IMR-90 (cell line): ENCODE results near the gene DOCK2. TPM values are rescaled to one million over a fixed set of nuclear protein-coding genes. Genes with fewer than 3 reads are reported as not detected.
"Not testable (repeated sequence)": the region's sequence is repeated elsewhere in the genome, so short reads cannot be mapped to it uniquely, and the experiment has no call there.

Experiments used
- ATAC-seq: fragments of 200-7000 bp; cut with Tn5 transposase; 2 replicates; pipeline ENCODE4 v1.9.1; 2020; ENCODE audit warnings: low read depth, mild to moderate bottlenecking, moderate library complexity
- BruUV-seq: library from RNA; stranded (reverse); fragments of 400-500 nt; replicated peaks from 2 replicates; lab custom pipeline; 2021; lab: Mats Ljungman, UMichigan
- CTCF ChIA-PET: fragments of 300-600 bp; formaldehyde crosslinking; extraction: SDS; loops from one replicate; lab custom pipeline; 2021; ENCODE audit warnings: antibody characterized with exemption; lab: Yijun Ruan, JAX
- POLR2A ChIA-PET: fragments of 300-600 bp; sonication (Branson Sonifier 250); formaldehyde crosslinking; loops from one replicate; lab custom pipeline; 2022; ENCODE audit warnings: antibody characterized with exemption; ENCODE audit not compliant: unreplicated experiment; lab: Charles Lee
- DNase-seq: peaks from one replicate; pipeline ENCODE4 v3.0.0; 2013
- H2AFZ ChIP-seq: replicated peaks from 2 replicates; pipeline ENCODE3; 2013; ENCODE audit warnings: low read length, mild to moderate bottlenecking; ENCODE audit not compliant: poor library complexity
- H2AK5ac ChIP-seq: 2 replicates; pipeline ENCODE4 v1.6.1; 2013; ENCODE audit warnings: low read depth, low read length, inconsistent platforms
- H2AK9ac ChIP-seq: replicated peaks from 2 replicates; pipeline ENCODE3; 2013; ENCODE audit warnings: mild to moderate bottlenecking, low read depth, low read length, moderate library complexity; ENCODE audit not compliant: poor library complexity
- H2BK120ac ChIP-seq: 2 replicates; pipeline ENCODE4 v1.6.1; 2013; ENCODE audit warnings: low read depth, low read length, inconsistent platforms
- H2BK15ac ChIP-seq: 3 replicates; pipeline ENCODE4 v1.6.1; 2013; ENCODE audit warnings: low read depth, low read length, inconsistent platforms
- H2BK20ac ChIP-seq: 2 replicates; pipeline ENCODE4 v1.6.1; 2013; ENCODE audit warnings: low read depth, mild to moderate bottlenecking, inconsistent platforms, low read length, moderate library complexity
- H2BK5ac ChIP-seq: 2 replicates; pipeline ENCODE4 v1.6.1; 2013; ENCODE audit warnings: mild to moderate bottlenecking, low read depth, low read length, inconsistent platforms; ENCODE audit not compliant: poor library complexity, severe bottlenecking
- H3K14ac ChIP-seq: replicated peaks from 2 replicates; pipeline ENCODE4 v1.6.1; 2013; ENCODE audit warnings: low read depth, low read length, inconsistent platforms
- H3K18ac ChIP-seq: 2 replicates; pipeline ENCODE4 v1.6.1; 2013; ENCODE audit warnings: low read depth, low read length, control low read depth
- H3K23ac ChIP-seq: 2 replicates; pipeline ENCODE4 v1.6.1; 2013; ENCODE audit warnings: low read depth, low read length, inconsistent platforms
- H3K27ac ChIP-seq: 2 replicates; pipeline ENCODE4 v1.5.1; 2013; ENCODE audit warnings: mild to moderate bottlenecking, control low read depth, low read length; ENCODE audit not compliant: insufficient read depth
- H3K27me3 ChIP-seq: 2 replicates; pipeline ENCODE4 v1.6.1; 2013; ENCODE audit warnings: low read length; ENCODE audit not compliant: control insufficient read depth, insufficient read depth
- H3K36me3 ChIP-seq: 2 replicates; pipeline ENCODE4 v1.6.1; 2013; ENCODE audit warnings: low read length, mixed read lengths; ENCODE audit not compliant: control insufficient read depth, insufficient read depth
- H3K4ac ChIP-seq: 2 replicates; pipeline ENCODE4 v1.6.1; 2013; ENCODE audit warnings: low read depth, low read length, inconsistent platforms
- H3K4me1 ChIP-seq: 2 replicates; pipeline ENCODE4 v1.6.1; 2013; ENCODE audit warnings: low read length, mixed read lengths; ENCODE audit not compliant: control insufficient read depth, insufficient read depth
- H3K4me2 ChIP-seq: 2 replicates; pipeline ENCODE4 v1.6.1; 2013; ENCODE audit warnings: low read depth, mild to moderate bottlenecking, control low read depth, low read length, moderate library complexity
- H3K4me3 ChIP-seq: 2 replicates; pipeline ENCODE4 v1.5.1; 2013; ENCODE audit warnings: low read depth, mild to moderate bottlenecking, control low read depth, low read length, moderate library complexity; ENCODE audit not compliant: insufficient read depth
- H3K56ac ChIP-seq: 2 replicates; pipeline ENCODE4 v1.6.1; 2013; ENCODE audit warnings: low read length, inconsistent platforms; ENCODE audit not compliant: insufficient read depth; ENCODE audit errors: extremely low read depth
- H3K79me1 ChIP-seq, 2 experiments: 2 replicates each; pipeline ENCODE4 v1.6.1; 2013; ENCODE audit warnings: low read length in 2 of 2, inconsistent platforms in 1 of 2, low read depth in 1 of 2
- H3K9ac ChIP-seq: 2 replicates; pipeline ENCODE4 v1.6.1; 2013; ENCODE audit warnings: low read depth, low read length, control low read depth
- H3K9me1 ChIP-seq: 2 replicates; pipeline ENCODE4 v1.6.1; 2013; ENCODE audit warnings: low read length, inconsistent platforms; ENCODE audit not compliant: insufficient read depth
- H3K9me3 ChIP-seq: 2 replicates; pipeline ENCODE4 v1.6.1; 2013; ENCODE audit warnings: low read length; ENCODE audit not compliant: control insufficient read depth, insufficient read depth
- H4K20me1 ChIP-seq: 2 replicates; pipeline ENCODE4 v1.6.1; 2013; ENCODE audit warnings: low read length, inconsistent platforms; ENCODE audit not compliant: insufficient read depth
- H4K5ac ChIP-seq: 2 replicates; pipeline ENCODE4 v1.6.1; 2013; ENCODE audit warnings: mild to moderate bottlenecking, low read depth, low read length, control low read depth
- H4K8ac ChIP-seq, 2 experiments: 2 replicates each; pipeline ENCODE4 v1.6.1; 2013; ENCODE audit warnings: low read depth in 2 of 2, low read length in 2 of 2, control low read depth in 1 of 2, inconsistent platforms in 1 of 2
- H4K91ac ChIP-seq: 2 replicates; pipeline ENCODE4 v1.6.1; 2013; ENCODE audit warnings: low read depth, low read length, inconsistent platforms; ENCODE audit not compliant: insufficient read depth
- CTCF ChIP-seq: conservative IDR thresholded peaks from 2 replicates; pipeline ENCODE4 v1.5.1; 2012; ENCODE audit warnings: mild to moderate bottlenecking, low read depth, low read length, improper control_type of control experiment
- FOS ChIP-seq: fragments of 150-350 bp; IDR thresholded peaks from 2 replicates; pipeline ENCODE4 v1.6.1; 2016; ENCODE audit warnings: low read depth, low read length
- NFE2L2 ChIP-seq: fragments of 150-350 bp; IDR thresholded peaks from 2 replicates; pipeline ENCODE4 v1.6.1; 2016; ENCODE audit warnings: low read depth, mild to moderate bottlenecking, low read length
- RAD21 ChIP-seq: IDR thresholded peaks from 2 replicates; pipeline ENCODE4 v1.6.1; 2012; ENCODE audit warnings: low read length, improper control_type of control experiment
- SMC3 ChIP-seq: fragments of 150-350 bp; IDR thresholded peaks from 2 replicates; pipeline ENCODE4 v1.6.1; 2016; ENCODE audit warnings: low read depth, mild to moderate bottlenecking, antibody characterized with exemption, low read length, moderate library complexity
- WGBS, 2 experiments: methylation state at CpG; one replicate each; pipeline versions ENCODE4 v1.1.5 to v1.1.7; 2013; ENCODE audit warnings: missing lambda C conversion rate in 2 of 2; ENCODE audit not compliant: insufficient read length in 1 of 2; ENCODE audit errors: extremely low coverage in 2 of 2; 5-methylcytosine and 5-hydroxymethylcytosine counted together
- dilution Hi-C: fragments of 300-500 bp; cut with HindIII; formaldehyde crosslinking; loops from one replicate; pipeline ENCODE4 v1.14.3; 2018; ENCODE audit warnings: low sequenced_read_pairs; ENCODE audit not compliant: unreplicated experiment
- in situ Hi-C: fragments of 300-500 bp; cut with MboI; formaldehyde crosslinking; loops from 3 replicates; pipeline ENCODE4 v1.14.3; 2019; ENCODE audit warnings: low sequenced_read_pairs, inconsistent platforms, mixed read lengths
- intact Hi-C: fragments of 100-400 bp; cut with micrococcal nuclease; formaldehyde crosslinking; loops from 2 replicates; pipeline ENCODE4 v1.10.0; 2022
- polyA plus RNA-seq, 3 experiments: library from polyadenylated mRNA; depleted of rRNA; stranded (reverse); fragments of >200 nt; gene quantifications; 2 replicates each; pipeline ENCODE4 v1.2.3, GENCODE V29; 2012; ENCODE audit warnings: low replicate concordance in 1 of 3
- total RNA-seq: library from RNA; depleted of rRNA; stranded (reverse); fragments of >200 nt; gene quantifications from 2 replicates; pipeline ENCODE4 v1.2.3, GENCODE V29; 2012

Gene DOCK2
- total and polyA plus RNA-seq, 2 of the 4 experiments (the other 2 are of a cell fraction), result 0.72 to 3.0 TPM

GRCh38 chr5:169657127-169657526 lies 20.1 kb downstream of the DOCK2 start:
- H3K18ac ChIP-seq, result no peak overlapping the region
- no peak overlapping the region for H2BK120ac ChIP-seq
- H4K5ac ChIP-seq, result no peak overlapping the region
- no peaks in the 10 kb centered on the region for H3K36me3 ChIP-seq
- peaks cover under 1% of the 10 kb centered on the region; the same call in 1 of the 2 replicates for H3K4me1 ChIP-seq
- no peak overlapping the region for H2AFZ ChIP-seq
- H3K23ac ChIP-seq, result no peak overlapping the region
- TF ChIP-seq RAD21 (no peak), NFE2L2 (no peak), CTCF (no peak), FOS (no peak), SMC3 (no peak)
- H3K9me3 ChIP-seq, result no peaks in the 10 kb centered on the region
- POLR2A ChIA-PET, result no interaction called here
- no peak overlapping the region for H2AK5ac ChIP-seq
- no peak overlapping the region for H3K14ac ChIP-seq
- no peak overlapping the region for H3K4ac ChIP-seq
- CTCF ChIA-PET, result no interaction called here
- no peak for DNase-seq
- H2BK5ac ChIP-seq, result no peak overlapping the region
- no peak overlapping the region for H2BK20ac ChIP-seq
- intact Hi-C loops (no loop called here), dilution Hi-C loops (no loop called here), in situ Hi-C loops (no loop called here)
- no peak overlapping the region for H4K91ac ChIP-seq
- no peak overlapping the region for H3K4me2 ChIP-seq
- WGBS, 2 experiments, result no CpG with 5 or more reads among the region's 1 CpG
- H3K9me1 ChIP-seq, result peaks cover 3% of the 10 kb centered on the region; the same call in 1 of the 2 replicates
- H3K4me3 ChIP-seq, result no peak overlapping the region
- H3K9ac ChIP-seq, result no peak overlapping the region
- no TSS peak for BruUV-seq
- H3K27ac ChIP-seq, result no peak overlapping the region
- H3K56ac ChIP-seq, result no peak overlapping the region
- no peaks in the 10 kb centered on the region for H4K20me1 ChIP-seq
- H2BK15ac ChIP-seq, result no peak overlapping the region
- no peak overlapping the region for H2AK9ac ChIP-seq
- no peaks in the 10 kb centered on the region for H3K27me3 ChIP-seq
- ATAC-seq, result no peak
- no peaks in the 10 kb centered on the region for H3K79me1 ChIP-seq
- H4K8ac ChIP-seq, result no peak overlapping the region

GRCh38 chr5:169662451-169662850 lies 25.4 kb downstream of the DOCK2 start:
- DNase-seq, ATAC-seq, H3K27ac ChIP-seq, H2BK20ac ChIP-seq, BruUV-seq, in situ Hi-C loops, H3K4me2 ChIP-seq, H3K14ac ChIP-seq, H3K27me3 ChIP-seq, H4K8ac ChIP-seq, H3K9me1 ChIP-seq, H4K91ac ChIP-seq, POLR2A ChIA-PET, H2BK5ac ChIP-seq, CTCF ChIA-PET, H2AK9ac ChIP-seq, H3K9ac ChIP-seq, H3K18ac ChIP-seq, H3K4me3 ChIP-seq, H3K56ac ChIP-seq, H2AK5ac ChIP-seq, intact Hi-C loops, H4K5ac ChIP-seq, H2AFZ ChIP-seq, H3K36me3 ChIP-seq, H3K23ac ChIP-seq, H3K79me1 ChIP-seq, H2BK15ac ChIP-seq, H3K4ac ChIP-seq, dilution Hi-C loops, H4K20me1 ChIP-seq, H3K9me3 ChIP-seq, H2BK120ac ChIP-seq, H3K4me1 ChIP-seq: not testable (repeated sequence)
- no CpG with 5 or more reads among the region's 3 CpGs for WGBS, 2 experiments
